Neural cell (in vitro differentiated cells): ENCODE data around the gene GNG12. TPM values are rescaled to one million over a fixed set of nuclear protein-coding genes. Genes with fewer than 3 reads are reported as not detected.

ENCODE experiments used
- H2AFZ ChIP-seq: fragments of 200-600, 300-800 bp; sonication (generic), shearing (Covaris generic); 2 replicates; pipeline ENCODE4 v1.6.0; 2014; ENCODE audit warnings: low read depth, mild to moderate bottlenecking, antibody characterized with exemption, low read length, moderate library complexity
- H3F3A ChIP-seq: fragments of 200-600 bp; shearing (Covaris generic); 2 replicates; pipeline ENCODE4 v1.6.1; 2016; ENCODE audit warnings: mild to moderate bottlenecking, moderate library complexity, mixed read lengths, antibody characterized with exemption, low read length; ENCODE audit not compliant: insufficient read depth, poor library complexity, severe bottlenecking
- H3K27ac ChIP-seq: fragments of 200-600, 300-800 bp; sonication (generic), shearing (Covaris generic); 2 replicates; pipeline ENCODE4 v1.5.1; 2014; ENCODE audit warnings: mild to moderate bottlenecking, low read length, moderate library complexity
- H3K27me3 ChIP-seq: fragments of 300-800, 200-600 bp; sonication (generic), shearing (Covaris generic); 2 replicates; pipeline ENCODE4 v1.6.0; 2014; ENCODE audit warnings: mild to moderate bottlenecking, low read depth, low read length, moderate library complexity; ENCODE audit not compliant: insufficient read depth
- H3K36me3 ChIP-seq: fragments of 300-800, 200-600 bp; sonication (generic), shearing (Covaris generic); 2 replicates; pipeline ENCODE4 v1.5.1; 2014; ENCODE audit warnings: mild to moderate bottlenecking, antibody characterized with exemption, low read length, moderate library complexity; ENCODE audit not compliant: insufficient read depth
- H3K4me2 ChIP-seq: fragments of 300-800, 200-600 bp; sonication (generic), shearing (Covaris generic); 2 replicates; pipeline ENCODE4 v1.6.0; 2014; ENCODE audit warnings: mild to moderate bottlenecking, low read length
- H3K4me3 ChIP-seq: fragments of 300-800, 200-600 bp; sonication (generic), shearing (Covaris generic); 2 replicates; pipeline ENCODE4 v1.5.1; 2014; ENCODE audit warnings: mild to moderate bottlenecking, low read length, moderate library complexity
- H3K79me2 ChIP-seq: fragments of 200-600 bp; shearing (Covaris generic); replicated peaks from 2 replicates; pipeline ENCODE4 v1.6.0; 2014; ENCODE audit warnings: mild to moderate bottlenecking, low read length, moderate library complexity; ENCODE audit not compliant: insufficient read depth
- H3K9ac ChIP-seq: fragments of 300-800, 200-600 bp; sonication (generic), shearing (Covaris generic); 2 replicates; pipeline ENCODE4 v1.6.1; 2016; ENCODE audit warnings: mild to moderate bottlenecking, low read length, mixed read lengths
- H3K9me2 ChIP-seq: fragments of 200-600 bp; shearing (Covaris generic); 2 replicates; pipeline ENCODE4 v1.6.1; 2016; ENCODE audit warnings: mild to moderate bottlenecking, low read length, mixed read lengths; ENCODE audit not compliant: insufficient read depth
- H3K9me3 ChIP-seq: fragments of 200-600, 300-800 bp; sonication (generic), shearing (Covaris generic); 2 replicates; pipeline ENCODE4 v1.6.1; 2016; ENCODE audit warnings: mild to moderate bottlenecking, mixed run types, low read length, moderate library complexity, mixed read lengths
- H4K20me1 ChIP-seq: fragments of 200-600 bp; shearing (Covaris generic); 2 replicates; pipeline ENCODE4 v1.6.1; 2016; ENCODE audit warnings: mild to moderate bottlenecking, mixed run types; ENCODE audit not compliant: insufficient read depth
- CTCF ChIP-seq: fragments of 450-650 bp; IDR thresholded peaks from 2 replicates; pipeline ENCODE4 v1.5.1; 2014; ENCODE audit warnings: antibody characterized with exemption, mild to moderate bottlenecking, moderate library complexity; ENCODE audit not compliant: poor library complexity, severe bottlenecking
- EP300 ChIP-seq: fragments of 450-650 bp; conservative IDR thresholded peaks from 2 replicates; pipeline ENCODE4 v1.6.1; 2014; ENCODE audit warnings: antibody characterized with exemption, mild to moderate bottlenecking, moderate library complexity; ENCODE audit not compliant: poor library complexity, severe bottlenecking
- EZH2 ChIP-seq: fragments of 200-600, 300-800 bp; shearing (Covaris generic), sonication (generic); IDR thresholded peaks from 2 replicates; pipeline ENCODE4 v1.6.1; 2014; ENCODE audit warnings: antibody characterized with exemption, low read length, borderline replicate concordance, mild to moderate bottlenecking; ENCODE audit not compliant: insufficient read depth, poor library complexity, severe bottlenecking
- MXI1 ChIP-seq: fragments of 450-650 bp; conservative IDR thresholded peaks from 2 replicates; pipeline ENCODE4 v1.6.1; 2014; ENCODE audit warnings: antibody characterized with exemption, mild to moderate bottlenecking; ENCODE audit not compliant: poor library complexity, severe bottlenecking
- POLR2AphosphoS5 ChIP-seq: IDR thresholded peaks from 2 replicates; pipeline ENCODE4 v1.6.1; 2012
- RAD21 ChIP-seq: fragments of 450-650 bp; conservative IDR thresholded peaks from 2 replicates; pipeline ENCODE4 v1.6.1; 2014; ENCODE audit warnings: antibody characterized with exemption, mild to moderate bottlenecking, moderate library complexity
- REST ChIP-seq: IDR thresholded peaks from 2 replicates; pipeline ENCODE4 v1.6.1; 2012; ENCODE audit warnings: borderline replicate concordance
- SMC3 ChIP-seq: fragments of 450-650 bp; conservative IDR thresholded peaks from 2 replicates; pipeline ENCODE4 v1.6.1; 2014; ENCODE audit warnings: antibody characterized with exemption, mild to moderate bottlenecking, moderate library complexity; ENCODE audit not compliant: poor library complexity
- TAF1 ChIP-seq: IDR thresholded peaks from 2 replicates; pipeline ENCODE4 v1.6.1; 2012; ENCODE audit warnings: low read depth
- polyA plus RNA-seq: library from polyadenylated mRNA; depleted of rRNA; stranded (reverse); fragments of >200 nt; gene quantifications from 2 replicates; pipeline ENCODE4 v1.2.3, GENCODE V29; 2014

Gene GNG12
- polyA plus RNA-seq, 1 donor from 2014 or later: 0.35 TPM

GRCh38 chr1:67684526-67685066 is 148.7 kb downstream of the GNG12 start:
- Histone ChIP-seq H3K36me3 (no peaks in the 10 kb centered on the region), H3K27me3 (no peaks in the 10 kb centered on the region), H3K4me2 (peak overlapping the region; percentile 4), H2AFZ (no peak overlapping the region), H3K79me2 (peaks cover 8% of the 10 kb centered on the region), H3K9me3 (no peaks in the 10 kb centered on the region), H4K20me1 (no peaks in the 10 kb centered on the region), H3F3A (no peaks in the 10 kb centered on the region), H3K9me2 (no peaks in the 10 kb centered on the region), H3K9ac (no peak overlapping the region), H3K4me3 (peak overlapping the region; percentile 94), H3K27ac (no peak overlapping the region)
- no peak for TF ChIP-seq CTCF
- no peak for TF ChIP-seq EZH2
- TF ChIP-seq RAD21: no peak
- TF ChIP-seq MXI1: no peak
- no peak for TF ChIP-seq POLR2AphosphoS5
- no peak for TF ChIP-seq REST
- no peak for TF ChIP-seq SMC3
- no peak for TF ChIP-seq EP300
- TF ChIP-seq TAF1: no peak

- H3K27ac ChIP-seq: no peak overlapping the region
- no peak for TF ChIP-seq MXI1
- no peak for TF ChIP-seq RAD21
- no peak for TF ChIP-seq EZH2
- TF ChIP-seq POLR2AphosphoS5: no peak
- no peak for TF ChIP-seq SMC3
- no peak for TF ChIP-seq REST
- no peak for TF ChIP-seq TAF1
- TF ChIP-seq EP300: no peak
- TF ChIP-seq CTCF: no peak
- no peak overlapping the region for H2AFZ ChIP-seq
Observed at GRCh38 chr1:67683766-67684525, 149.3 kb downstream of the GNG12 start.

More at GRCh38 chr1:67683766-67684525, 149.3 kb downstream of the GNG12 start:
- Histone ChIP-seq H3K27me3 (no peaks in the 10 kb centered on the region), H3K4me2 (no peak overlapping the region), H4K20me1 (no peaks in the 10 kb centered on the region), H3K9me3 (no peaks in the 10 kb centered on the region), H3K4me3 (peak overlapping the region; percentile 94), H3K36me3 (no peaks in the 10 kb centered on the region), H3K9me2 (no peaks in the 10 kb centered on the region), H3F3A (no peaks in the 10 kb centered on the region), H3K79me2 (peaks cover 8% of the 10 kb centered on the region), H3K9ac (no peak overlapping the region)
